ENCODE results near the gene LARP4B. TPM values are rescaled to one million over a fixed set of nuclear protein-coding genes. Genes with fewer than 3 reads are reported as not detected.
A peak's percentile ranks its signal among the peaks of the same experiment; 100 is the strongest.

LARP4B gene
- polyA plus RNA-seq, 1 of the 3 experiments (the other 2 are of a cell fraction) = 23.3 TPM

GRCh38 chr10:824497-824896 is 107.0 kb downstream of the LARP4B start:
- CTCF ChIA-PET = interaction anchor here (1.5 kb wide), 1 partner anchor 10 kb away, joined by 6 read pairs; no protein-coding TSS in a partner anchor
- TF ChIP-seq EZH2phosphoT487 (IDR thresholded peaks at IDR 0.05; ENCODE audit: borderline replicate concordance, low read depth) (no peak), RXRA (IDR thresholded peaks at IDR 0.05; ENCODE audit: borderline replicate concordance, low read depth) (no peak), RFX5 (IDR thresholded peaks at IDR 0.05; ENCODE audit: low read length) (peak; percentile 63), FOSL2 (IDR thresholded peaks at IDR 0.05; ENCODE audit: borderline replicate concordance, low read depth) (no peak), POLR2AphosphoS5 (IDR thresholded peaks at IDR 0.05; ENCODE audit: low read depth, low read length) (no peak)

GRCh38 chr10:822661-823367 is 108.7 kb downstream of the LARP4B start:
- CTCF ChIA-PET = interaction anchor here (1.5 kb wide), 1 partner anchor 8 kb away, joined by 6 read pairs; no protein-coding TSS in a partner anchor
- Histone ChIP-seq H3K9ac (no peak overlapping the region), H3K79me2 (ENCODE audit: insufficient read depth) (peaks cover 10% of the 10 kb centered on the region), H4K20me1 (ENCODE audit: insufficient read depth) (no peaks in the 10 kb centered on the region), H3K36me3 (replicated peaks in 1 of 2; ENCODE audit: control insufficient read depth in 1 of 2, insufficient read depth in 2 of 2, low read length in 1 of 2) (peaks cover 49 to 88% of the 10 kb centered on the region in 2 experiments), H2AFZ (ENCODE audit: low read depth) (no peak overlapping the region), H3K4me1 (ENCODE audit: control insufficient read depth in 1 of 2, insufficient read depth in 2 of 2, low read depth in 1 of 2, low read length in 1 of 2) (peaks cover 0 to 2% of the 10 kb centered on the region in 2 experiments; a peak in 1 of 4 replicates), H3K27me3 (ENCODE audit: insufficient read depth) (no peaks in the 10 kb centered on the region), H3F3A (replicated peaks; ENCODE audit: insufficient read depth) (no peaks in the 10 kb centered on the region), H3K9me2 (no peaks in the 10 kb centered on the region), H3K4me2 (no peak overlapping the region), H3K9me3 (no peaks in the 10 kb centered on the region), H3K27ac (ENCODE audit: low read depth in 2 of 2, low read length in 1 of 2) (no peak overlapping the region; a peak in 1 of 4 replicates), H3K4me3 (ENCODE audit: low read depth in 2 of 2, low read length in 1 of 2) (no peak overlapping the region)
- 100% methylated on average over 10 of the region's 12 CpGs for WGBS (ENCODE audit: low lambda C conversion rate)
- POLR2A ChIA-PET = interaction anchor here (0.6 kb wide), 1 partner anchor 8 kb away, joined by 3 read pairs; no protein-coding TSS in a partner anchor
- TF ChIP-seq ZBTB33 (IDR thresholded peaks at IDR 0.05; ENCODE audit: borderline replicate concordance, low read depth) = no peak
- TF ChIP-seq FOSL2 (IDR thresholded peaks at IDR 0.05; ENCODE audit: borderline replicate concordance, low read depth) = no peak
- TF ChIP-seq RXRA (IDR thresholded peaks at IDR 0.05; ENCODE audit: borderline replicate concordance, low read depth) = no peak
- TF ChIP-seq TEAD4 (IDR thresholded peaks at IDR 0.05; ENCODE audit: borderline replicate concordance, insufficient read depth) = no peak
- TF ChIP-seq TAF1 (IDR thresholded peaks at IDR 0.05; ENCODE audit: borderline replicate concordance, low read depth, low read length) = no peak
- no peak for TF ChIP-seq CTCF (IDR thresholded peaks at IDR 0.05)
- no peak for TF ChIP-seq RAD21 (IDR thresholded peaks at IDR 0.05; ENCODE audit: low read length)
- TF ChIP-seq MXI1 (IDR thresholded peaks at IDR 0.05; ENCODE audit: low read depth, low read length) = no peak
- no peak for TF ChIP-seq RFX5 (IDR thresholded peaks at IDR 0.05; ENCODE audit: low read length)
- TF ChIP-seq EZH2phosphoT487 (IDR thresholded peaks at IDR 0.05; ENCODE audit: borderline replicate concordance, low read depth) = no peak
- TF ChIP-seq YY1 (IDR thresholded peaks at IDR 0.05; ENCODE audit: low read depth) = no peak
- no peak for TF ChIP-seq IRF3 (IDR thresholded peaks at IDR 0.05; ENCODE audit: low read depth, low read length)
- no peak for TF ChIP-seq NRF1 (IDR thresholded peaks at IDR 0.05; ENCODE audit: low read depth, low read length)
- TF ChIP-seq USF2 (IDR thresholded peaks at IDR 0.05; ENCODE audit: borderline replicate concordance, low read depth, low read length) = no peak
- no peak for TF ChIP-seq ELF1 (IDR thresholded peaks at IDR 0.05)
- no peak for TF ChIP-seq GABPA (IDR thresholded peaks at IDR 0.05; ENCODE audit: low read depth)
- TF ChIP-seq PBX3 (IDR thresholded peaks at IDR 0.05) = no peak
- TF ChIP-seq JUND (IDR thresholded peaks at IDR 0.05) = no peak
- no peak for DNase-seq

More at GRCh38 chr10:824497-824896, 107.0 kb downstream of the LARP4B start:
- H2AFZ ChIP-seq (ENCODE audit: low read depth) = no peak overlapping the region
- H4K20me1 ChIP-seq (ENCODE audit: insufficient read depth) = no peaks in the 10 kb centered on the region
- H3K4me3 ChIP-seq (ENCODE audit: low read depth in 2 of 2, low read length in 1 of 2) = no peak overlapping the region
- peaks cover 10% of the 10 kb centered on the region for H3K79me2 ChIP-seq (ENCODE audit: insufficient read depth)
- H3K27me3 ChIP-seq (ENCODE audit: insufficient read depth) = no peaks in the 10 kb centered on the region
- POLR2A ChIA-PET = no interaction called here
- no peaks in the 10 kb centered on the region for H3F3A ChIP-seq (replicated peaks; ENCODE audit: insufficient read depth)
- H3K9me3 ChIP-seq = no peaks in the 10 kb centered on the region
- H3K9ac ChIP-seq = no peak overlapping the region
- H3K9me2 ChIP-seq = no peaks in the 10 kb centered on the region
- H3K4me1 ChIP-seq (ENCODE audit: control insufficient read depth in 1 of 2, insufficient read depth in 2 of 2, low read depth in 1 of 2, low read length in 1 of 2) = peaks cover 0 to 2% of the 10 kb centered on the region in 2 experiments; a peak in 1 of 4 replicates
- H3K36me3 ChIP-seq (replicated peaks in 1 of 2; ENCODE audit: control insufficient read depth in 1 of 2, insufficient read depth in 2 of 2, low read length in 1 of 2) = peaks cover 51 to 88% of the 10 kb centered on the region in 2 experiments
- no peak overlapping the region for H3K4me2 ChIP-seq
- H3K27ac ChIP-seq (ENCODE audit: low read depth in 2 of 2, low read length in 1 of 2) = no peak overlapping the region
- WGBS (ENCODE audit: low lambda C conversion rate) = 97% methylated on average over 3 of the region's 4 CpGs
- DNase-seq = no peak
